ENCODE results near the gene DMRT1. TPM values are rescaled to one million over a fixed set of nuclear protein-coding genes. Genes with fewer than 3 reads are reported as not detected.

Gene DMRT1
- total RNA-seq, 1 donor from 2014 or later = not detected

DNA sequence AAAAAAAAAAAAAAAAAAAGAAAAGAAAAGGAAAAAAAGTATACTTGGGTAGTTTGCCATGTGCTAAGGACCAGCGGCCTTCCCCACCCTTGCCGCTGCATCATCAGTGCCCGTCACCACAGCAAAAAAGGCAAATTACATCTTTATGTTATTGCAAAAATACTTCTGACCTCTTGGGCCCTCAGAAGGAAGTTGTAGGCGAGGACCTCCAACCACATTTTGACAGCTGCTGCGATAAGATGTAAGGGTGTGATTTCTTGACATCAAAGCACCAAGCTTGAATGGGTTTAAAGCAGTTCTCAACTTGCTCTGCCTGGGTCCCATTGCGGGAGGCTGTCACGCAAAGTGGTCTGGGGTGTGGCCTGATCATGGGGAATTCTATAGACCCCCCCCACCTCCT, 39.2 kb downstream of the DMRT1 start:
- DNase-seq (ENCODE audit: low spot score) = no peak
- Mint-ChIP-seq H3K36me3 (ENCODE audit: low read depth) (no peaks in the 10 kb centered on the region), H3K4me3 (ENCODE audit: unreplicated experiment) (no peak overlapping the region), H3K27ac (ENCODE audit: unreplicated experiment) (no peak overlapping the region), H3K9me3 (ENCODE audit: low read depth) (no peaks in the 10 kb centered on the region), H3K4me1 (ENCODE audit: low read depth) (no peaks in the 10 kb centered on the region), H3K27me3 (ENCODE audit: low read depth) (peaks cover 11% of the 10 kb centered on the region)
- TF ChIP-seq, protein P1, sequence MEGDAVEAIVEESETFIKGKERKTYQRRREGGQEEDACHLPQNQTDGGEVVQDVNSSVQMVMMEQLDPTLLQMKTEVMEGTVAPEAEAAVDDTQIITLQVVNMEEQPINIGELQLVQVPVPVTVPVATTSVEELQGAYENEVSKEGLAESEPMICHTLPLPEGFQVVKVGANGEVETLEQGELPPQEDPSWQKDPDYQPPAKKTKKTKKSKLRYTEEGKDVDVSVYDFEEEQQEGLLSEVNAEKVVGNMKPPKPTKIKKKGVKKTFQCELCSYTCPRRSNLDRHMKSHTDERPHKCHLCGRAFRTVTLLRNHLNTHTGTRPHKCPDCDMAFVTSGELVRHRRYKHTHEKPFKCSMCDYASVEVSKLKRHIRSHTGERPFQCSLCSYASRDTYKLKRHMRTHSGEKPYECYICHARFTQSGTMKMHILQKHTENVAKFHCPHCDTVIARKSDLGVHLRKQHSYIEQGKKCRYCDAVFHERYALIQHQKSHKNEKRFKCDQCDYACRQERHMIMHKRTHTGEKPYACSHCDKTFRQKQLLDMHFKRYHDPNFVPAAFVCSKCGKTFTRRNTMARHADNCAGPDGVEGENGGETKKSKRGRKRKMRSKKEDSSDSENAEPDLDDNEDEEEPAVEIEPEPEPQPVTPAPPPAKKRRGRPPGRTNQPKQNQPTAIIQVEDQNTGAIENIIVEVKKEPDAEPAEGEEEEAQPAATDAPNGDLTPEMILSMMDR (IDR thresholded peaks at IDR 0.05) = no peak

DNA sequence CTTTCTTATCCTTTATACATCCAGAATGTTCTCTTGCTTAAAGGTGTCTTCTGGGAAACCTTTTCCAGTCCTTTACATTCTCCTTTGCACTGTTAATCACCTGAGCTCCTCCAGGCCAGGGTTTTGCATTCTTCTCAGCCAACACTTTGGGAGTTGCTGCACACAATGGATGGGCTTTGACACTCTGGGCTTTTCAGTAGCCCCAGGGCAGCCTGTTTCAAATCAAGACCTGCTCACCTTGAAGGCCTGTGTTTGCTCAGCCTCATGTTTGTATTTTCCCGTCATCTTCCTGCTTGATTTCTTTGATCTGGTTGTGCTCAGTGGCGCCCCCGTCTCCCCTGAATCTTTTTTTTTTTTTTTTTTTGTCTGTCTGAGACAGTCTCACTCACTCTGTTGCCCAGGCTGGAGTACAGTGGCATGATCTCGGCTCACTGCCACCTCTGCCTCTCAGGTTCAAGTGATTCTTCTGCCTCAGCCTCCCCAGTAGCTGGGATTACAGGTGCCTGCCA, 41.0 kb downstream of the DMRT1 start:
- Mint-ChIP-seq H3K27ac (ENCODE audit: unreplicated experiment) (no peak overlapping the region), H3K36me3 (ENCODE audit: low read depth) (no peaks in the 10 kb centered on the region), H3K27me3 (ENCODE audit: low read depth) (peaks cover 12% of the 10 kb centered on the region), H3K4me1 (ENCODE audit: low read depth) (no peaks in the 10 kb centered on the region), H3K4me3 (ENCODE audit: unreplicated experiment) (no peak overlapping the region), H3K9me3 (ENCODE audit: low read depth) (no peaks in the 10 kb centered on the region)
- no peak for DNase-seq (ENCODE audit: low spot score)
- TF ChIP-seq, protein P1 (IDR thresholded peaks at IDR 0.05) = no peak

DNA sequence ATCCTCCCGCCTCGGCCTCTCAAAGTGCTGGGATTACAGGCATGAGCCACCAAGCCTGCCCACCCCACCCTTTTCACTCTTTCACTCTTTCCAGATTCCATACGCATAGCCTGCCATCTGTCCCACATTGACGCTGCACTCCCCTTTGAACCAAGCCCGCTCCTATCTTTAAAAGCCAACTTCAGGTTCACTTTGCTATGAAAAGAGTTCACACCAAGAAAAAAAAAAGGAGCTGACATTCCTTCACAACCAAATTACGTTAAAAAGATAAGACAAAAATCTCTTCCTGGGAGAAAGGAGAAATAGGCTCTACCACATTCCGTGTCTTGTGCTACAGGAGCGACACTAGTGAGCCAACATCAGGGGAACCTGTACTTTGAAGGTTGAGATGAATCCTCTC, 41.5 kb downstream of the DMRT1 start:
- no peak overlapping the region for H3K27ac Mint-ChIP-seq (ENCODE audit: unreplicated experiment)
- no peaks in the 10 kb centered on the region for H3K36me3 Mint-ChIP-seq (ENCODE audit: low read depth)
- TF ChIP-seq, protein P1 (IDR thresholded peaks at IDR 0.05) = no peak
- H3K9me3 Mint-ChIP-seq (ENCODE audit: low read depth) = no peaks in the 10 kb centered on the region
- DNase-seq (ENCODE audit: low spot score) = no peak
- H3K27me3 Mint-ChIP-seq (ENCODE audit: low read depth) = peaks cover 15% of the 10 kb centered on the region
- no peaks in the 10 kb centered on the region for H3K4me1 Mint-ChIP-seq (ENCODE audit: low read depth)
- no peak overlapping the region for H3K4me3 Mint-ChIP-seq (ENCODE audit: unreplicated experiment)

DNA sequence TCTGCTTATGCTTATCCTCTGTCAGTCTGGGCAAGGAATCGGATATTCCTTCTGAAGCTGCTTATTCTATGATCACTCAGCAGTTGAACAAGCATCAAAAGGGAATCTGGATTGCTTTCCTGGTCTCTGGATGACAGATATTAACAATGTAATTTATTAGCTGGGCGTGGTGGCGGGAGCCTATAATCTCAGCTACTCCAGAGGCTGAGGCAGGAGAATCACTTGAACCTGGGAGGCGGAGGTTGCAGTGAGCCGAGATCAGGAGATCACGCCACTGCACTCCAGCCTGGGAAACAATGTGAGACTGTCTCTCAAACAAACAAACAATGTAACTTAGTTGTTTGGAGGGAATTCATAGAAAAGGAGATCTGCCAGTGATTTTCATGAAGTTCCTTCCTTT, 45.4 kb downstream of the DMRT1 start:
- no peaks in the 10 kb centered on the region for H3K4me1 Mint-ChIP-seq (ENCODE audit: low read depth)

DNA sequence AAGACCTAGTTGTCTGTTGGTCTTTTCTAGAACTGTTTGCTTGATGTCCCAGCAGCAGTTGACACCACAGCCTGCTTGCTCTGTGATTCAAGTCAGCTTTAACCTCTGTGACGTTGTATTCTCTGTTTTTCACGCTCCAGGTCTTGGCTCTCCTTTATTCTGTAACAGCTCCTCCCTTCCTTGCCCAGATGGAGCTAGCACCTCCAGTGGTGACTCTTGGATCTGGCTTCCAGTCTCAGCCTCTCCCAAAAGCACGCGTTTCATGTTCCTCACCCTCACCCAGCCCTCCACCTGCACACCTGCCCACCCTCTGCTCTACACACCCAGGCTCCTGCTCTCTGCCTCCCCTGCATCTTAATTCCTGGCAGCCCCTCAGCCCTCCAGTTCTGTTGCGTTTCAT, 50.6 kb downstream of the DMRT1 start:
- no peak overlapping the region for H3K27ac Mint-ChIP-seq (ENCODE audit: unreplicated experiment)
- DNase-seq (ENCODE audit: low spot score) = no peak
- H3K27me3 Mint-ChIP-seq (ENCODE audit: low read depth) = peaks cover 23% of the 10 kb centered on the region
- no peaks in the 10 kb centered on the region for H3K36me3 Mint-ChIP-seq (ENCODE audit: low read depth)
- TF ChIP-seq, protein P1 (IDR thresholded peaks at IDR 0.05) = no peak
- no peaks in the 10 kb centered on the region for H3K9me3 Mint-ChIP-seq (ENCODE audit: low read depth)
- H3K4me3 Mint-ChIP-seq (ENCODE audit: unreplicated experiment) = no peak overlapping the region
- peaks cover 3% of the 10 kb centered on the region for H3K4me1 Mint-ChIP-seq (ENCODE audit: low read depth)

More for the DNA sequence above, 45.4 kb downstream of the DMRT1 start:
- Mint-ChIP-seq H3K36me3 (ENCODE audit: low read depth) (no peaks in the 10 kb centered on the region), H3K4me3 (ENCODE audit: unreplicated experiment) (no peak overlapping the region), H3K27ac (ENCODE audit: unreplicated experiment) (no peak overlapping the region), H3K9me3 (ENCODE audit: low read depth) (no peaks in the 10 kb centered on the region), H3K27me3 (ENCODE audit: low read depth) (peaks cover 11% of the 10 kb centered on the region)
- TF ChIP-seq, protein P1 (IDR thresholded peaks at IDR 0.05) = no peak
- DNase-seq (ENCODE audit: low spot score) = no peak
